ENCODE results near the gene CEP55.

Gene CEP55

GRCh38 chr10:93565446-93565845 lies 69.0 kb downstream of the CEP55 start:
- Mint-ChIP-seq H3K4me1 (peaks cover 9% of the 10 kb centered on the region), H3K4me3 (no peak overlapping the region), H3K9me3 (no peaks in the 10 kb centered on the region), H3K36me3 (ENCODE audit: insufficient read depth) (no peaks in the 10 kb centered on the region), H3K27ac (ENCODE audit: low read depth) (no peak overlapping the region), H3K27me3 (peaks cover 70% of the 10 kb centered on the region)
- no peak for DNase-seq (ENCODE audit: low spot score in 2 of 2)
- no peak for ATAC-seq (replicated peaks; ENCODE audit: extremely low read depth, poor library complexity, severe bottlenecking)

GRCh38 chr10:93566435-93567276 lies 70.2 kb downstream of the CEP55 start, which contains the start of gene FFAR4:
FFAR4 (plus strand) TSS chr10:93566665; CDS start chr10:93566721, 56 bp downstream.
- Mint-ChIP-seq H3K4me1 (peaks cover 9% of the 10 kb centered on the region), H3K9me3 (no peaks in the 10 kb centered on the region), H3K27ac (ENCODE audit: low read depth) (no peak within 1 kb of the TSS), H3K4me3 (no peak within 1 kb of the TSS), H3K36me3 (ENCODE audit: insufficient read depth) (no peaks in the 10 kb centered on the region), H3K27me3 (peaks cover 69% of the 10 kb centered on the region)
- ATAC-seq (replicated peaks; ENCODE audit: extremely low read depth, poor library complexity, severe bottlenecking) (no peak), DNase-seq (ENCODE audit: low spot score in 2 of 2) (no peak)

- ATAC-seq (replicated peaks; ENCODE audit: extremely low read depth, poor library complexity, severe bottlenecking) (no peak), DNase-seq (ENCODE audit: low spot score in 2 of 2) (no peak)
- Mint-ChIP-seq H3K27ac (ENCODE audit: low read depth) (no peak overlapping the region), H3K4me1 (peaks cover 9% of the 10 kb centered on the region), H3K9me3 (no peaks in the 10 kb centered on the region), H3K36me3 (ENCODE audit: insufficient read depth) (no peaks in the 10 kb centered on the region), H3K27me3 (peaks cover 71% of the 10 kb centered on the region), H3K4me3 (no peak overlapping the region)
Observed at GRCh38 chr10:93567277-93568104, 71.1 kb downstream of the CEP55 start.

DNA sequence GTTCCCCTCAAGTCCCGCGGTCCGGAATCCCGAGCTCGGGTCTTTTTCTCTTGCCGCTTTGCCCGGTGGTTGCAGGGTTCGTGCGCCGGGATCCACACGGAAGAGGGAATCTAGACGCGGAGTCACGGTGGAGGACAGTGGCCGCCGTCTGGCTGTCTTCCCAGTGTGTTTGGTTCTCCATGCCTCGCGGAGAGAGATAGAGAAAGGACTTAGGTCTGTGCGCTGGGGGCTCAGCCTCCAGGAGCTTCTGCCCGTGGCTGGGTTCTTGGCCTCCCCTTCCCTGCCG lies 71.6 kb downstream of the CEP55 start:
- Mint-ChIP-seq H3K27me3 (peaks cover 77% of the 10 kb centered on the region), H3K4me1 (peaks cover 9% of the 10 kb centered on the region), H3K36me3 (ENCODE audit: insufficient read depth) (no peaks in the 10 kb centered on the region), H3K27ac (ENCODE audit: low read depth) (no peak overlapping the region), H3K4me3 (no peak overlapping the region), H3K9me3 (no peaks in the 10 kb centered on the region)
- no peak for DNase-seq (ENCODE audit: low spot score in 2 of 2)
- no peak for ATAC-seq (replicated peaks; ENCODE audit: extremely low read depth, poor library complexity, severe bottlenecking)

GRCh38 chr10:93570383-93570782 lies 74.0 kb downstream of the CEP55 start:
- ATAC-seq (replicated peaks; ENCODE audit: extremely low read depth, poor library complexity, severe bottlenecking) (no peak), DNase-seq (ENCODE audit: low spot score in 2 of 2) (no peak)
- Mint-ChIP-seq H3K27ac (ENCODE audit: low read depth) (no peak overlapping the region), H3K36me3 (ENCODE audit: insufficient read depth) (no peaks in the 10 kb centered on the region), H3K4me3 (no peak overlapping the region), H3K27me3 (peaks cover 80% of the 10 kb centered on the region), H3K4me1 (peaks cover 9% of the 10 kb centered on the region), H3K9me3 (no peaks in the 10 kb centered on the region)

GRCh38 chr10:93572606-93573005 lies 76.2 kb downstream of the CEP55 start:
- Mint-ChIP-seq H3K9me3 (no peaks in the 10 kb centered on the region), H3K4me3 (no peak overlapping the region), H3K27ac (ENCODE audit: low read depth) (no peak overlapping the region), H3K36me3 (ENCODE audit: insufficient read depth) (no peaks in the 10 kb centered on the region), H3K27me3 (peaks cover 60% of the 10 kb centered on the region), H3K4me1 (no peaks in the 10 kb centered on the region)
- ATAC-seq (replicated peaks; ENCODE audit: extremely low read depth, poor library complexity, severe bottlenecking): no peak
- no peak for DNase-seq (ENCODE audit: low spot score in 2 of 2)

GRCh38 chr10:93573051-93573909 lies 76.9 kb downstream of the CEP55 start:
- H3K36me3 Mint-ChIP-seq (ENCODE audit: insufficient read depth): no peaks in the 10 kb centered on the region
- no peak overlapping the region for H3K27ac Mint-ChIP-seq (ENCODE audit: low read depth)
- H3K27me3 Mint-ChIP-seq: peaks cover 53% of the 10 kb centered on the region
- no peak for ATAC-seq (replicated peaks; ENCODE audit: extremely low read depth, poor library complexity, severe bottlenecking)
- no peaks in the 10 kb centered on the region for H3K4me1 Mint-ChIP-seq
- no peak for DNase-seq (ENCODE audit: low spot score in 2 of 2)
- H3K4me3 Mint-ChIP-seq: no peak overlapping the region
- no peaks in the 10 kb centered on the region for H3K9me3 Mint-ChIP-seq

GRCh38 chr10:93573924-93574323 lies 77.5 kb downstream of the CEP55 start:
- H3K27ac Mint-ChIP-seq (ENCODE audit: low read depth): no peak overlapping the region
- no peak for DNase-seq (ENCODE audit: low spot score in 2 of 2)
- no peak for ATAC-seq (replicated peaks; ENCODE audit: extremely low read depth, poor library complexity, severe bottlenecking)
- no peak overlapping the region for H3K4me3 Mint-ChIP-seq
- no peaks in the 10 kb centered on the region for H3K36me3 Mint-ChIP-seq (ENCODE audit: insufficient read depth)
- H3K4me1 Mint-ChIP-seq: no peaks in the 10 kb centered on the region
- peaks cover 52% of the 10 kb centered on the region for H3K27me3 Mint-ChIP-seq
- no peaks in the 10 kb centered on the region for H3K9me3 Mint-ChIP-seq

DNA sequence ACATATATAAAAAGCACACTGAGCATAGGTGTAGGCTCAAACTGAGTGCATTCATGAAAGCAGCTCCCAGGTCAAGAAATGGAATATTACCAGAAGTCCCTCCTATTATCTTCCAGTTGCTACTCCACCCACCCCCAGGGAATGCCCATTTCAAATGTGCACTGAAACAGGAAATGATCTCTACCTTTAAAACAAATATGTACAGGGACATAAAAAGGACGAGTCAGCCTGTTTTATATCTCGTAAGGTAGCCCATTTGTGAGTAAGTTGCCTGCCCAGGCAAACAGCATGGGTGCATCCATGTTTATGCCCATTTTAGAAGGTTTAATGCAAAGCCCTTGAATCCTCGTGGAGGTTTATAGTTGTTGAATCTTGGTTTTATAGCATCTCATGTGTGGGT lies 80.5 kb downstream of the CEP55 start:
- ATAC-seq (replicated peaks; ENCODE audit: extremely low read depth, poor library complexity, severe bottlenecking) (no peak), DNase-seq (ENCODE audit: low spot score in 2 of 2) (no peak)
- Mint-ChIP-seq H3K27me3 (peaks cover 43% of the 10 kb centered on the region), H3K36me3 (ENCODE audit: insufficient read depth) (no peaks in the 10 kb centered on the region), H3K4me1 (no peaks in the 10 kb centered on the region), H3K27ac (ENCODE audit: low read depth) (no peak overlapping the region), H3K9me3 (peaks cover 14% of the 10 kb centered on the region), H3K4me3 (no peak overlapping the region)

DNA sequence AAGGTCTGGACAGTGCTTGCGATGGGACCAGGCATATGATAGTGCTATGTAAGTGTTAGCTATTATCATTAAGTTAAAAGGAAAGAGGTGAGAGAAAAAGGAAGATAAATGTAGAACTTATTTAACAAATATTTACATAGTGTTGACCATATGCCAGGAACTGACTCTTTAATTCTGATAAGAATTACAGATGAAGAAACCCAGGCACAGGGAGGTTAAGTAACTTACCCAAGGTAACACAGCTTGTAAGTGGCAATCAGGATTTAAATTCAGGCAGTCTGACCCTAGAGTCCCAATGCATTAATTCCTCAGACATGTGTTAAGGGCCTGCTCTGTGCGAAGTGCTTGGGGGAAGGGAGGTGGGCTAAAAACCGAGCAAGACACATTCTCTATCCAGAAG lies 81.2 kb downstream of the CEP55 start:
- DNase-seq (ENCODE audit: low spot score in 2 of 2) (no peak), ATAC-seq (replicated peaks; ENCODE audit: extremely low read depth, poor library complexity, severe bottlenecking) (no peak)
- H3K4me1 Mint-ChIP-seq: no peaks in the 10 kb centered on the region

More for the DNA sequence above, 81.2 kb downstream of the CEP55 start:
- Mint-ChIP-seq H3K9me3 (peaks cover 14% of the 10 kb centered on the region), H3K4me3 (no peak overlapping the region), H3K27ac (ENCODE audit: low read depth) (no peak overlapping the region), H3K36me3 (ENCODE audit: insufficient read depth) (no peaks in the 10 kb centered on the region), H3K27me3 (peaks cover 36% of the 10 kb centered on the region)

Data from central memory CD8-positive, alpha-beta T cell (primary cell).